GM21447 (cell line): ENCODE results near the gene NLRC3.
A peak's percentile ranks its signal among the peaks of the same experiment; 100 is the strongest.
"Not testable (repeated sequence)": the region's sequence is repeated elsewhere in the genome, so short reads cannot be mapped to it uniquely, and the experiment has no call there.

Experiments used
- ATAC-seq: cut with Tn5 transposase; IDR thresholded peaks from one replicate; pipeline ENCODE4 v1.9.1; 2021; ENCODE audit not compliant: unreplicated experiment

Gene NLRC3, protein sequence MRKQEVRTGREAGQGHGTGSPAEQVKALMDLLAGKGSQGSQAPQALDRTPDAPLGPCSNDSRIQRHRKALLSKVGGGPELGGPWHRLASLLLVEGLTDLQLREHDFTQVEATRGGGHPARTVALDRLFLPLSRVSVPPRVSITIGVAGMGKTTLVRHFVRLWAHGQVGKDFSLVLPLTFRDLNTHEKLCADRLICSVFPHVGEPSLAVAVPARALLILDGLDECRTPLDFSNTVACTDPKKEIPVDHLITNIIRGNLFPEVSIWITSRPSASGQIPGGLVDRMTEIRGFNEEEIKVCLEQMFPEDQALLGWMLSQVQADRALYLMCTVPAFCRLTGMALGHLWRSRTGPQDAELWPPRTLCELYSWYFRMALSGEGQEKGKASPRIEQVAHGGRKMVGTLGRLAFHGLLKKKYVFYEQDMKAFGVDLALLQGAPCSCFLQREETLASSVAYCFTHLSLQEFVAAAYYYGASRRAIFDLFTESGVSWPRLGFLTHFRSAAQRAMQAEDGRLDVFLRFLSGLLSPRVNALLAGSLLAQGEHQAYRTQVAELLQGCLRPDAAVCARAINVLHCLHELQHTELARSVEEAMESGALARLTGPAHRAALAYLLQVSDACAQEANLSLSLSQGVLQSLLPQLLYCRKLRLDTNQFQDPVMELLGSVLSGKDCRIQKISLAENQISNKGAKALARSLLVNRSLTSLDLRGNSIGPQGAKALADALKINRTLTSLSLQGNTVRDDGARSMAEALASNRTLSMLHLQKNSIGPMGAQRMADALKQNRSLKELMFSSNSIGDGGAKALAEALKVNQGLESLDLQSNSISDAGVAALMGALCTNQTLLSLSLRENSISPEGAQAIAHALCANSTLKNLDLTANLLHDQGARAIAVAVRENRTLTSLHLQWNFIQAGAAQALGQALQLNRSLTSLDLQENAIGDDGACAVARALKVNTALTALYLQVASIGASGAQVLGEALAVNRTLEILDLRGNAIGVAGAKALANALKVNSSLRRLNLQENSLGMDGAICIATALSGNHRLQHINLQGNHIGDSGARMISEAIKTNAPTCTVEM

DNA sequence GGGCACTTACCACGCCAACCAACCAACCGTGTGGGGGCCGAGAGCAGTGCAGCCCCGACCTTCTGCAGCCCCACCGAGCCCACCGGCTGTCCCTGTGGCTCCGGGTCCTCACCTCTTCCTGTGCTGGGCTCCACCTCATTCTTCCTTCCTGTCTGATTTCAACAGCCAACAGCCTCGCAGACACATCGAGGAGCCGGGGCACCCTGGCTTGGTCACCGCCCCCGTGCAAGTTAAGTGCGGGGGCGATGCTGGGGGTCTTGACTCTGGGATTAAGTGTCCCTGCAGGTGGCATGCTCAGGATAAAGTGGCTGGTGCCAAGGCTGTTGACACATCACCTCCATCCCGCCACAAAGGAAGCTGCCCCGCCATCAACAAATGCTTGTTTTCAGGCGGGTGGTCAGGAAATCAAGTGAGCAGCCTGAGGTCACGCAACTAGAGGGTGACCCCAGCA, at the start of gene NLRC3:
Gene NLRC3, minus strand, starts transcription at position 102 of the 451 bp plus-strand sequence. CDS start 12,367 bp downstream, outside the sequence.
- no peak for ATAC-seq

GRCh38 chr16:3625911-3626732, 48.9 kb upstream of the NLRC3 start:
- ATAC-seq = no peak

DNA sequence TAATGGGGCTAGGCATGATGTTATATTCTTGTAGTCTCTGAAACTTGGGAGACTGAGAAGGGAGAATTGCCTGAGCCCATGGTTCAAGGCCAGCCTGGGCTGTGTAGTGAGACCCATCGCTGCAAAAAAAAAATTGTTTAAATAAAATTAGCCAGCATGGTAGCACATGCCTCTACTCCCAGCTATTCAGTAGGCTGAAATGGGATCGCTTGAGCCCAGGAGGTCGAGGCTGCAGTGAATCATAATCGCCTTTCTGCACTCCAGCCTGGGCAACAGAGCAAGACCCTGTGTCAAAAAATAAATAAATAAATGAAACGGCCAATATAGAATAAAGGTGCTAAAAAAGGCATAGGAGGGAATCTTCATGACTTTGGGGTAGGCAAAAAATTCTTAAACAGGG, 48.1 kb upstream of the NLRC3 start:
- no peak for ATAC-seq

GRCh38 chr16:3623642-3624041, 46.4 kb upstream of the NLRC3 start:
- ATAC-seq = no peak

DNA sequence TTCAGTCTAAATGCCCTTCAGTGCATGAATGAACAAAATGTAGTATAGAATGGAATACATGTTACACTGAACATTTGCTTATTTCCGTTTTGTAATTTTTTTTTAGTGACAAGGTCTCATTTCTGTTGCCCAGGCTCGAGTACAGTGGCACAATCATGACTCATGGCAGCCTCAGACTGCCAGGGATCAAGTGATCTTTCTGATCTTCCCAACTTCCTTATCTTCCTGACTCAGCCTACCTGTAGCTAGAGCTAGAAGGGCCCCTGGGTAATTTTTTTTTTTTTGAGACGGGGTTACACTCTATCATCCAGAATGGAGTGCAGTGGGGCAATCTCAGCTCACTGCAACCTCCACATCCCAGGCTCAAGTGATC, 41.6 kb upstream of the NLRC3 start:
- no peak for ATAC-seq

DNA sequence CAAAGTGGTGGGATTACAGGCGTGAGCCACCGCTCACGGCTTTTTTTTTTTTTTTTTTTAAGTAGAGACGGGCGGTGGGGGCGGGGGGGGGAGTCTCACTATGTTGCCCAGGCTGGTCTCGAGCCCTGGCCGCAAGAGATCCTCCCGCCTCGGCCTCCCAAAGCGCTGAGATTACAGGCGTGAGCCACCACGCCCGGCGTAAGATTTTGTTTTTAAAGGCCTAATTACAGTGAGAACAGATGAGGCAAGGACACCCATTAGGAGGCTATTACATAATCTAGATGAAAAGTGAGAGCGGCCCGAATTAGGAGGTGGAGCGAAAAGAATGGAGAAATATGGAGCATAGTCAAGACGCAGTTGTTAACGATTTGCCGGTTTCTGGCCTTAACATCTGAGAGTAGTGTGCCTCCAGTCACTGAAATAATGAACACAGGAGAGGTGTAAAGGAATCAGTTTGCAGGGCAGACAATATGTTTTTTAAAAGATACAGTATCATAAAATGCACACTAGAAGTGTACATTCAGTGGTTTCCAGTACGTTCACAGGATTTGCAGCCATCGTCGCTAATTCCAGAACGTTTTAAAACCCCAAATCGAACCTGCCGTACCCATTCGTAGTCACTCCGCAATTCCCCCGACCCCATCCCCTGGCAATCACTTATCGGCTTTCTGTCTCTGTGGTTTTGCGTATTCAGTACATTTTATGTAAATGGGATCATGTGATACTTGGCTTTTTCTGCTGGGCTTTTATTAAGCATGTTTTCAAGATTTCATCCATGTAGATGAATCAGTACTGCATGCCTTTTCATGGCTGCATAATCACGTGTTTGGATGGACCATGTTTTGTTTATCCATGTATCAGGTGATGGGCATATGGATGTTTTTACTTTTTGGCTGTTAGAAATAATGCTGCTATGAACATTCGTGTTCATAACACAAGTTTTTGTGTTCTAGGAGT, 35.6 kb upstream of the NLRC3 start:
- ATAC-seq = no peak

DNA sequence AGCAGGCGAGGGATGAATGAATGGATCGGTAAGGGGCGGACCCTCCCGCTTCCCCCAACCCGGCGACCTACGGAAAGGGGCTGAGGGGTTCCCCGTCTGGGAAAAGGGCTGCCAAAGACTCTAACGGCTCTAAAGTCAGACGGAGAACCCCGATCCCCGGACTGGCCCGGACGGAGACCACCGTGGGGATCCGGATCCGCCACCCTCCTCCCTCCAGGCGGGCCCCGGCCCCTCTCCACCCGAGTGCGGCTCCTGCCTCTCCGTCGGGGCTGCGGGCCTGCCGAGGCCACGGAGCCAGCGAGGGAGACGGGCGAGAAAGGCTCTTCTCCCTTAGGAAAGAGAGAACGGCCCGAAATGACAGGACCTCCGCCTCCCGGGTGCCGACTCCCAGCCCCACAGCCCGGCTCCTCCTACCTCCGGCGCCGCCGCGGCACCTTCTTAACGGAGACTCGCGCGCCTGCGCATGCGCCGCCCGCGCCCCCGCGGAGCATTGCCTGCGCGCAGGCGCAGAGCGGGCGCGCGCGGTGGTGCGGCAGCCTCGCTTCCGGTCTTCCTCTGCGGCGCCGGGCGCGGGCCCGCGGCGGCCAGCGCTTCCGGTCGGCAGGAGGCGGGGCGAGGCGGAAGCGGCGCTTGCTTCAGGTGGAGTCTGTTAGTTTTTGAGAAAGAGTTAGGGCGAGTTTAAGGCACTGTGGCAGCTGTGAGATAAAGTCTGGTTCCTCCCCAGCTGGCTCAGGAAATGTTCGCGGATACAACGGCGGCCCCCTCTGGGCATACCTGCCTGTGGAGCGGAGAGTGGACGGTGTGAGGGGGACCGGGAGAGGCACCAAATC, 34.2 kb upstream of the NLRC3 start, which contains the start of gene SLX4:
Gene SLX4, minus strand, starts transcription at position 461 of the 830 bp plus-strand sequence. CDS start 2,642 bp downstream, outside the sequence.
- peak; percentile 79 for ATAC-seq

DNA sequence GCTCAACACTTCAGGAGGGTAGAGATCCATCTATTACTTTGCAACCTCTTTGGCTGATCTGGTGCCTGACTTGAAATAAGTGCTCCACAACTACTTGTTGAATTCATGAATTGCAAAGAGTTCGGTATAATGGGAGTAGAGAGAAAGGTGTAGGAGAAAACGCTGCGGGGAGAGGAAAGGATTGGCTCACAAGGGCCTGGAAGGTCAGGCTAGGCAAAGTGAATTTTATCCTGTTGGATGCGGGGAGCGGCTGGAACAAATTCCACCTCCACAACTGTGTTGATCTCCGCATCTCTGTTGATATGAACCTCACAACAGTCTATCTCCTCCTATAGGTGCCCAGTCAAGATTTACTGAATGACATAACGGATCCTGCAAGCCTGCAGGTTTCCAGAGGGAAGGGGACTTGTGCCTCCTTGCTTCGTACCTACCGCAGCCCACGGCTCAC, 33.5 kb upstream of the NLRC3 start:
- ATAC-seq = no peak

GRCh38 chr16:3609895-3610697, 32.9 kb upstream of the NLRC3 start:
- ATAC-seq = no peak

DNA sequence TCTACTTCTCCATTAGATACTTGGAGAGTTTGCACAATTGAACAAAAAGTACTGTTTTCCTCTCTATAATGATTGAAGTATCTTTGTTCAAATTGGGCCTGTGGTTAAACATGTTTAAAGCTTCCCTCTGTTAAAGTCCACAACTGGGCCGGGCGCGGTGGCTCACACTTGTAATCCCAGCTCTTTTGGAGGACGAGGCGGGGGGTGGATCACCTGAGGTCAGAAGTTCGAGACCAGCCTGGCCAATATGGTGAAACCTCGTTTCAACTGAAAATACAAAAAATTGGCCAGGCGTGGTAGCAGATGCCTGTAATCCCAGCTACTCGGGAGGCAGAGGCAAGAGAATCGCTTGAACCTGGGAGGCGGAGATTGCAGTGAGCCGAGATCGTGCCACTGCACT, 31.8 kb upstream of the NLRC3 start:
- ATAC-seq = not testable (repeated sequence)

DNA sequence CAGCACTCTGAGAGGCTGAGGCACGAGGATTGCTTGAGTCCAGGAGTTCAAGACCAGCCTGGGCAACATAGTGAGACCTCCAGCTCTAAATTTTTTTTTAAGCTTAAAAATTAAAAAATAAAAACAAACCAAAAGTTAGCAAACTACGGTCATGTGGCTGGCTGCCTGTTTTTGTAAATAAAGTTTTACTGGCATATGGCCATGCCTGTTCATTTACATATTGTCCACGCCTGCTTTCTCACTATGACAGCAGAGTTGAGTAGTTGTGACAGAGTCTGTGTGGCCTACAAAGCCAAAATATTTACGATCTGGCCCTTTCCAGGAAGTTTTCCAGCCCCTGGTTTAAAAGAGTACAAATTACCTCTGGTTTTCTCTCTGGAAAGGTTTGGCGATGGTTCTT, 30.9 kb upstream of the NLRC3 start:
- ATAC-seq = no peak

- ATAC-seq = no peak
Observed at GRCh38 chr16:3607634-3608033, 30.4 kb upstream of the NLRC3 start.

GRCh38 chr16:3607161-3607560, 30.0 kb upstream of the NLRC3 start:
- no peak for ATAC-seq

DNA sequence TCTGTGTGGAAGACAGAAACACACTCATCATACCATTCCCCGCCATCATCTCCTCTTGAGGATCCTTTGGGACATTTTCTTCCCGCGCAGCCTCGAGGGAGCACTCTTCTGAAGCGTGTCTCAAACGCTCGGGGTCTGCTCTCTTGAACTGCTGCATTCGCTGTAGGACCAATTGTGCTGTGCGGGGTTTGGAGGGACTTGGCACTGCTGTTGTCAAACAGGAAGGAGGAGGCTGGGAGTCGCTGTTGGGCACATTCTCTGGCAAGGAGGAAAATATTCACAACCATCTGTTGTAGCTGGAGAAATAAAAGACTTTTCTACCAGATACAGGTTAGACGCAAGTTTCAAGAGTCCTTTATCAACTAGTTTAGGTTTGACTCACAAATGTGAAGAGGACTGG, 29.2 kb upstream of the NLRC3 start:
- no peak for ATAC-seq

DNA sequence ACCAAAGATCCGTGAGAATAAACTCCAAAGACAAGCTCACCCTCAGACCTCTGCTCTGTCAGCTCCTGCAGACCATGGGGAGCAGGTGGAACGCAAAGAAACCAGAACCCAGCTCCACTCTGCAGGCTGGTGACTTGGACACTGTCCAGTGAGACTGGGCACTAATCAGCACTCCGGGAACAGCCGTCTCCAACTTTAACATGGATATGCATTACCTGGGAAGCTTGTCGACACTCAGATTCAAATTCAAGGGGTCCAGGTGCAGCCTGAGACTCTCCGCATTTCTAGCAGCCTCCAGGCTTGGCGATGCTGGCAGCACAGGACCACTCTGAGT, 25.1 kb upstream of the NLRC3 start:
- ATAC-seq = no peak

GRCh38 chr16:3601614-3602319, 24.6 kb upstream of the NLRC3 start:
- ATAC-seq = no peak

DNA sequence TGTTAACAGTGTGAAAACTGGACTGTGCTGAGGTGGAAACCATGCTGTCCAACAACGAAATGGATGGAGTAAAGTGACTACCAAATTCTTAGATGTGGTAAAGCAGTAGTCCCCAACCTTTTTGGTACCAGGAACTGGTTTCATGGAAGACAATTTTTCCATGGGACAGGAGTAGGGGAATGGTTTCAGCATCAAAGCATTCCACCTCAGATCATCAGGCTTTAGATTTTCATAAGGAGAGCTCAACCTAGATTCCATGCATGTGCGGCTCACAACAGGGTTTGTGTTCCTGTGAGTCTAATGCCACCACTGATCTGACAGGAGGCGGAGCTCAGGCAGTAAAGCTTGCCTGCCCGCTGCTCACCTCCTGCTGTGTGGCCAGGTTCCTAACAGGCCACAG, 22.7 kb upstream of the NLRC3 start:
- no peak for ATAC-seq
